Duodenal mucosa (tissue), 2 donors: ENCODE measurements around the gene CCL28.
"Not testable (repeated sequence)": the region's sequence is repeated elsewhere in the genome, so short reads cannot be mapped to it uniquely, and the experiment has no call there.

ENCODE experiments used
- H3K27ac ChIP-seq: one replicate; pipeline ENCODE4 v1.7.0; 2013; ENCODE audit warnings: low read depth, low read length
- H3K27me3 ChIP-seq, 2 donors: one replicate each; pipeline ENCODE4 v1.7.0; 2013; ENCODE audit warnings: low read length in 2 of 2, control low read depth in 1 of 2; ENCODE audit not compliant: insufficient read depth in 2 of 2, control insufficient read depth in 1 of 2
- H3K36me3 ChIP-seq, 2 donors: one replicate each; pipeline ENCODE4 v1.7.0; 2013; ENCODE audit warnings: low read length in 2 of 2, control low read depth in 1 of 2; ENCODE audit not compliant: insufficient read depth in 2 of 2, control insufficient read depth in 1 of 2
- H3K4me1 ChIP-seq, 2 donors: one replicate each; pipeline ENCODE4 v1.7.0; 2013; ENCODE audit warnings: low read length in 2 of 2, control low read depth in 1 of 2; ENCODE audit not compliant: insufficient read depth in 2 of 2, control insufficient read depth in 1 of 2
- H3K4me3 ChIP-seq, 2 donors: one replicate each; pipeline ENCODE4 v1.7.0; 2013; ENCODE audit warnings: low read length in 2 of 2, low read depth in 1 of 2
- H3K9ac ChIP-seq, 2 donors: one replicate each; pipeline ENCODE4 v1.7.0; 2013; ENCODE audit warnings: low read length in 2 of 2, low read depth in 1 of 2
- H3K9me3 ChIP-seq, 2 donors: one replicate each; pipeline ENCODE4 v1.7.0; 2013; ENCODE audit warnings: low read length in 2 of 2, control low read depth in 1 of 2; ENCODE audit not compliant: control insufficient read depth in 1 of 2

The CCL28 gene

GRCh38 chr5:43412156-43412555 lies at the start of gene CCL28:
TSS of gene CCL28 (minus strand) at chr5:43412391. CDS start at chr5:43412316, 75 bp downstream.
- Histone ChIP-seq H3K4me3 (peak within 1 kb of the TSS; percentile 63 to 67), H3K27ac (peak within 1 kb of the TSS; percentile 70), H3K36me3 (no peaks in the 10 kb centered on the region), H3K9ac (peak within 1 kb of the TSS; percentile 49 to 67), H3K4me1 (peaks cover 16 to 17% of the 10 kb centered on the region in 2 donors), H3K27me3 (no peaks in the 10 kb centered on the region), H3K9me3 (no peaks in the 10 kb centered on the region)

- Histone ChIP-seq H3K27ac (no peak overlapping the region), H3K9me3 (peaks cover 0 to 9% of the 10 kb centered on the region in 2 donors), H3K4me3 (no peak overlapping the region), H3K4me1 (no peaks in the 10 kb centered on the region), H3K9ac (no peak overlapping the region), H3K36me3 (peaks cover 3 to 4% of the 10 kb centered on the region in 2 donors), H3K27me3 (no peaks in the 10 kb centered on the region)
Observed at GRCh38 chr5:43461066-43461465, 48.9 kb upstream of the CCL28 start.

GRCh38 chr5:43456556-43456955 lies 44.4 kb upstream of the CCL28 start:
- H3K27me3 ChIP-seq, result no peaks in the 10 kb centered on the region
- peaks cover 4 to 6% of the 10 kb centered on the region in 2 donors for H3K36me3 ChIP-seq
- no peaks in the 10 kb centered on the region for H3K4me1 ChIP-seq

GRCh38 chr5:43441575-43441974 lies 29.4 kb upstream of the CCL28 start:
- H3K27me3 ChIP-seq, H3K9ac ChIP-seq, H3K9me3 ChIP-seq, H3K4me1 ChIP-seq, H3K36me3 ChIP-seq, H3K27ac ChIP-seq, H3K4me3 ChIP-seq: not testable (repeated sequence)

More at GRCh38 chr5:43456556-43456955, 44.4 kb upstream of the CCL28 start:
- Histone ChIP-seq H3K4me3 (no peak overlapping the region), H3K27ac (no peak overlapping the region), H3K9ac (no peak overlapping the region), H3K9me3 (peaks cover 0 to 9% of the 10 kb centered on the region in 2 donors)

- Histone ChIP-seq H3K36me3 (no peaks in the 10 kb centered on the region), H3K27ac (no peak overlapping the region), H3K4me3 (no peak overlapping the region), H3K9me3 (no peaks in the 10 kb centered on the region), H3K9ac (no peak overlapping the region), H3K4me1 (peaks cover 11 to 18% of the 10 kb centered on the region in 2 donors), H3K27me3 (no peaks in the 10 kb centered on the region)
Observed at GRCh38 chr5:43437062-43437660, 25.0 kb upstream of the CCL28 start.

GRCh38 chr5:43433382-43433781 lies 21.2 kb upstream of the CCL28 start:
- Histone ChIP-seq H3K9me3 (no peaks in the 10 kb centered on the region), H3K36me3 (no peaks in the 10 kb centered on the region), H3K27ac (no peak overlapping the region), H3K4me3 (no peak overlapping the region), H3K27me3 (no peaks in the 10 kb centered on the region), H3K9ac (no peak overlapping the region), H3K4me1 (peaks cover 16 to 22% of the 10 kb centered on the region in 2 donors)

GRCh38 chr5:43432486-43433375 lies 20.5 kb upstream of the CCL28 start:
- Histone ChIP-seq H3K4me1 (peaks cover 18 to 22% of the 10 kb centered on the region in 2 donors), H3K27me3 (no peaks in the 10 kb centered on the region), H3K36me3 (no peaks in the 10 kb centered on the region), H3K4me3 (no peak overlapping the region), H3K27ac (no peak overlapping the region), H3K9ac (no peak overlapping the region), H3K9me3 (no peaks in the 10 kb centered on the region)

GRCh38 chr5:43429706-43430105 lies 17.5 kb upstream of the CCL28 start:
- Histone ChIP-seq H3K4me1 (peaks cover 18 to 25% of the 10 kb centered on the region in 2 donors), H3K4me3 (no peak overlapping the region), H3K27me3 (no peaks in the 10 kb centered on the region), H3K9me3 (no peaks in the 10 kb centered on the region), H3K27ac (no peak overlapping the region), H3K9ac (no peak overlapping the region), H3K36me3 (no peaks in the 10 kb centered on the region)

GRCh38 chr5:43429016-43429415 lies 16.8 kb upstream of the CCL28 start:
- Histone ChIP-seq H3K27me3 (no peaks in the 10 kb centered on the region), H3K9me3 (no peaks in the 10 kb centered on the region), H3K36me3 (no peaks in the 10 kb centered on the region), H3K9ac (no peak overlapping the region), H3K4me3 (no peak overlapping the region), H3K27ac (no peak overlapping the region), H3K4me1 (peaks cover 18 to 25% of the 10 kb centered on the region in 2 donors)

- Histone ChIP-seq H3K4me3 (no peak overlapping the region), H3K27me3 (no peaks in the 10 kb centered on the region), H3K4me1 (peaks cover 9 to 14% of the 10 kb centered on the region in 2 donors), H3K9ac (no peak overlapping the region), H3K9me3 (no peaks in the 10 kb centered on the region), H3K36me3 (no peaks in the 10 kb centered on the region), H3K27ac (no peak overlapping the region)
Observed at GRCh38 chr5:43427306-43427705, 15.1 kb upstream of the CCL28 start.
